GM23338 (cell line): ENCODE data around the gene LDHB.

Source experiments
- CTCF ChIP-seq, 2 experiments: fragments of 200-600 bp in 1 of 2; sonication (generic) in 1 of 2; conservative IDR thresholded peaks; 2 replicates each; pipeline versions ENCODE4 v1.5.1 to v1.6.1; 2016 to 2017; ENCODE audit warnings: antibody characterized with exemption in 2 of 2, low read depth in 2 of 2, mild to moderate bottlenecking in 2 of 2, moderate library complexity in 1 of 2
- ETS1 ChIP-seq: IDR thresholded peaks from 2 replicates; pipeline ENCODE4 v1.6.1; 2016; ENCODE audit warnings: antibody characterized with exemption
- EZH2 ChIP-seq: fragments of 200-600 bp; sonication (generic); IDR thresholded peaks from one replicate; pipeline ENCODE4 v1.8.0; 2017; ENCODE audit warnings: antibody characterized with exemption, mild to moderate bottlenecking, low read depth; ENCODE audit not compliant: unreplicated experiment
- EZH2phosphoT487 ChIP-seq: fragments of 200-600 bp; sonication (generic); IDR thresholded peaks from one replicate; pipeline ENCODE4 v1.8.1; 2018; ENCODE audit warnings: antibody characterized with exemption; ENCODE audit not compliant: unreplicated experiment
- REST ChIP-seq: IDR thresholded peaks from one replicate; pipeline ENCODE4 v1.6.1; 2018; ENCODE audit warnings: antibody characterized with exemption; ENCODE audit not compliant: unreplicated experiment

- TF ChIP-seq EZH2, result no peak
- no peak for TF ChIP-seq REST
- TF ChIP-seq CTCF (conservative IDR thresholded peaks at IDR 0.05; ENCODE audit: low read depth in 2 of 2), result no peak
- no peak for TF ChIP-seq EZH2phosphoT487
- TF ChIP-seq ETS1, result no peak
These were observed 57.4 kb downstream of the LDHB start for GRCh38 chr12:21600196-21600595.
